Right atrium auricular region (tissue), 2 donors: ENCODE measurements around the gene APC. TPM values are rescaled to one million over a fixed set of nuclear protein-coding genes. Genes with fewer than 3 reads are reported as not detected.
"Not testable (repeated sequence)": the region's sequence is repeated elsewhere in the genome, so short reads cannot be mapped to it uniquely, and the experiment has no call there.

ENCODE experiments used
- DNase-seq: peaks from one replicate; pipeline ENCODE4 v3.0.0-alpha.2; 2019; ENCODE audit warnings: low spot score
- H3K27ac ChIP-seq, 2 donors: fragments of 200-600 bp; sonication (generic); 1 replicate in 1 of 2; 2 replicates in 1 of 2; pipeline ENCODE4 v1.5.1; 2016 to 2019
- H3K27me3 ChIP-seq, 2 donors: fragments of 200-600 bp; sonication (generic); one replicate each; pipeline versions ENCODE4 v1.5.1 to v1.6.0; 2017 to 2019
- H3K36me3 ChIP-seq: fragments of 200-600 bp; sonication (generic); one replicate; pipeline ENCODE4 v1.5.1; 2016
- H3K4me1 ChIP-seq, 2 donors: fragments of 200-600 bp; sonication (generic); one replicate each; pipeline versions ENCODE4 v1.5.1 to v1.6.0; 2017 to 2019
- H3K4me3 ChIP-seq, 2 donors: fragments of 200-600 bp; sonication (generic); 1 replicate in 1 of 2; 2 replicates in 1 of 2; pipeline ENCODE4 v1.5.1; 2017 to 2019; ENCODE audit warnings: mild to moderate bottlenecking in 1 of 2, moderate library complexity in 1 of 2
- H3K9me3 ChIP-seq, 2 donors: fragments of 200-600 bp; sonication (generic); one replicate each; pipeline ENCODE4 v1.5.1; 2019
- total RNA-seq, 2 donors: library from RNA; depleted of rRNA; stranded (reverse); fragments of >200 nt; gene quantifications; one replicate each; pipeline ENCODE4 v1.1.0, GENCODE V29; 2016
- TF ChIP-seq, protein P1 (sequence below), 2 donors: fragments of 200-600 bp; sonication (generic); IDR thresholded peaks; one replicate each; pipeline ENCODE4 v1.5.1; 2019; ENCODE audit warnings: antibody characterized with exemption in 2 of 2

Gene APC
- total RNA-seq, 2 donors from 2014 or later, result 38.3 to 50.9 TPM

DNA sequence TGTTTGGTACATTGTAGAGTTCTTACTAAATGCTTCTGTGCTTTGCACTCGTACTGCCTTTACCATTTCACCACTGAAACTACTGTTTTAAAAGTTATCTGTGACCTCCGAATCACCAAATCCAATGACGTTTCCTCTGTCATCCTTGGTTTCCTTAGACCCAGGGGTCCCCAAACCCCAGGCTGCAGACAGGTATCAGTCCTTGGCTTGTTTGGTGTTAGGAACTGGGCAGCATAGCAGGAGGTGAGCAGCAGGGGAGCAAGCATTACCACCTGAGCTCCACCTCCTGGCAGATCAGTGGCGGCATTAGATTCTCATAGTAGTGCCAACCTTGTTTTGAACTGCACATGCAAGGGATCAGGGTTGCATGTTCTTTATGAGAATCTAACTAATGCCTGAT lies 26.8 kb upstream of the APC start:
- no peak overlapping the region for H3K27ac ChIP-seq
- peaks cover 0 to 50% of the 10 kb centered on the region in 2 donors for H3K4me1 ChIP-seq
- DNase-seq, result no peak
- H3K27me3 ChIP-seq, result no peaks in the 10 kb centered on the region
- TF ChIP-seq, protein P1, sequence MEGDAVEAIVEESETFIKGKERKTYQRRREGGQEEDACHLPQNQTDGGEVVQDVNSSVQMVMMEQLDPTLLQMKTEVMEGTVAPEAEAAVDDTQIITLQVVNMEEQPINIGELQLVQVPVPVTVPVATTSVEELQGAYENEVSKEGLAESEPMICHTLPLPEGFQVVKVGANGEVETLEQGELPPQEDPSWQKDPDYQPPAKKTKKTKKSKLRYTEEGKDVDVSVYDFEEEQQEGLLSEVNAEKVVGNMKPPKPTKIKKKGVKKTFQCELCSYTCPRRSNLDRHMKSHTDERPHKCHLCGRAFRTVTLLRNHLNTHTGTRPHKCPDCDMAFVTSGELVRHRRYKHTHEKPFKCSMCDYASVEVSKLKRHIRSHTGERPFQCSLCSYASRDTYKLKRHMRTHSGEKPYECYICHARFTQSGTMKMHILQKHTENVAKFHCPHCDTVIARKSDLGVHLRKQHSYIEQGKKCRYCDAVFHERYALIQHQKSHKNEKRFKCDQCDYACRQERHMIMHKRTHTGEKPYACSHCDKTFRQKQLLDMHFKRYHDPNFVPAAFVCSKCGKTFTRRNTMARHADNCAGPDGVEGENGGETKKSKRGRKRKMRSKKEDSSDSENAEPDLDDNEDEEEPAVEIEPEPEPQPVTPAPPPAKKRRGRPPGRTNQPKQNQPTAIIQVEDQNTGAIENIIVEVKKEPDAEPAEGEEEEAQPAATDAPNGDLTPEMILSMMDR (IDR thresholded peaks at IDR 0.05), result no peak
- no peak overlapping the region for H3K4me3 ChIP-seq
- H3K36me3 ChIP-seq, result no peaks in the 10 kb centered on the region
- no peaks in the 10 kb centered on the region for H3K9me3 ChIP-seq

- no peak for DNase-seq
- Histone ChIP-seq H3K4me3 (no peak overlapping the region), H3K36me3 (no peaks in the 10 kb centered on the region), H3K4me1 (peaks cover 0 to 49% of the 10 kb centered on the region in 2 donors), H3K9me3 (no peaks in the 10 kb centered on the region), H3K27me3 (no peaks in the 10 kb centered on the region), H3K27ac (no peak overlapping the region)
- TF ChIP-seq, protein P1 (IDR thresholded peaks at IDR 0.05), result no peak
Measured at GRCh38 chr5:112711436-112711835, 26.2 kb upstream of the APC start.

- Histone ChIP-seq H3K27me3 (no peaks in the 10 kb centered on the region), H3K4me1 (peaks cover 0 to 44% of the 10 kb centered on the region in 2 donors), H3K27ac (no peak overlapping the region), H3K36me3 (no peaks in the 10 kb centered on the region), H3K9me3 (no peaks in the 10 kb centered on the region), H3K4me3 (no peak overlapping the region)
- no peak for DNase-seq
- TF ChIP-seq, protein P1 (IDR thresholded peaks at IDR 0.05), result no peak
Measured at GRCh38 chr5:112713206-112713605, 24.5 kb upstream of the APC start.

- H3K27me3 ChIP-seq, H3K4me3 ChIP-seq, H3K27ac ChIP-seq, H3K9me3 ChIP-seq, DNase-seq, H3K36me3 ChIP-seq: not testable (repeated sequence)
- peaks cover 0 to 14% of the 10 kb centered on the region in 2 donors for H3K4me1 ChIP-seq
Measured at GRCh38 chr5:112716895-112717294, 20.8 kb upstream of the APC start.

- Histone ChIP-seq H3K27ac (no peak overlapping the region), H3K4me1 (peaks cover 0 to 12% of the 10 kb centered on the region in 2 donors), H3K36me3 (no peaks in the 10 kb centered on the region), H3K9me3 (no peaks in the 10 kb centered on the region), H3K27me3 (no peaks in the 10 kb centered on the region), H3K4me3 (no peak overlapping the region)
- TF ChIP-seq, protein P1 (IDR thresholded peaks at IDR 0.05), result no peak
- DNase-seq, result no peak
Measured at GRCh38 chr5:112717506-112718082, 20.1 kb upstream of the APC start.

- DNase-seq, result no peak
- Histone ChIP-seq H3K4me1 (peaks cover 0 to 17% of the 10 kb centered on the region in 2 donors), H3K27ac (no peak overlapping the region)
Measured at GRCh38 chr5:112718344-112718743, 19.3 kb upstream of the APC start.

More at GRCh38 chr5:112718344-112718743, 19.3 kb upstream of the APC start:
- no peaks in the 10 kb centered on the region for H3K27me3 ChIP-seq
- no peak overlapping the region for H3K4me3 ChIP-seq
- no peaks in the 10 kb centered on the region for H3K36me3 ChIP-seq
- TF ChIP-seq, protein P1 (IDR thresholded peaks at IDR 0.05), result no peak
- H3K9me3 ChIP-seq, result no peaks in the 10 kb centered on the region
